GM12892 (cell line): ENCODE measurements around the gene SLC18B1.

Experiments
- POLR2A ChIP-seq: IDR thresholded peaks from 2 replicates; pipeline ENCODE4 v1.6.1; 2011; ENCODE audit warnings: low read depth, low read length, control low read depth
- POLR2AphosphoS5 ChIP-seq: IDR thresholded peaks from 2 replicates; pipeline ENCODE4 v1.6.1; 2011; ENCODE audit warnings: low read depth, low read length, control low read depth

GRCh38 chr6:132785936-132786335 lies 12.5 kb downstream of the SLC18B1 start:
- no peak for TF ChIP-seq POLR2A
- TF ChIP-seq POLR2AphosphoS5, result no peak
